ENCODE data around the gene FERMT2. TPM values are rescaled to one million over a fixed set of nuclear protein-coding genes. Genes with fewer than 3 reads are reported as not detected.

FERMT2 gene
- total RNA-seq, 1 donor from 2014 or later, result 64.2 TPM

DNA sequence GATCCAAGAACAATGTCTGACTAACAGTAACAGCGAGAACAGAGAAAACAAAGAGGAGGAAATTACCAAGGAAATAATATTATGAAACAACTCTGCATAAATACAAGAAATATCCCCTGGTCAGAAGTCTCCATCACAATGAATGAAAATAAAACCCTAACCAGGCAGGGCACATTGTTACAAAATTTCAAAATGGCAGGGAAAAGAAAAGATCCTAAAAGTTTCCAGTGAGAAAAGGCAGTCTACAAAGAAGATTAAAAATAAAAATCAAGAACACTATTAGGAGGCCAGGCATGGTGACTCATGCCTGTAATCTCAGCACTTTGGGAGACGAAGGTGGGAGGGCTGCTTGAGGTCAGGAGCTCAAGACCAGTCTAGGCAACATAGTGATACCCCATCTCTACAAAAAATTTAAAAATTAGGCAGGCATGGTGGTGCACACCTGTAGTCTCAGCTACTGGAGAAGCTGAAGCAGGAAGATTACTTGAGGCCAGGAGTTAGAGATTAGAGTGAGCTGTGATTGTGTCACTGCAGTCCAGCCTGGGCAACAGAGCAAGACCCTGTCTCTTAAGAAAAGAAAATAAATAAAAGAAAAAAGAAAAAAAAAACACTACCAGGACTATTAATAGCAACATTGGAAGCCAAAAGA, 47.8 kb downstream of the FERMT2 start:
- DNase-seq (ENCODE audit: low read depth, low spot score), result no peak
- Mint-ChIP-seq H3K4me3 (no peak overlapping the region), H3K36me3 (ENCODE audit: low read depth) (peaks cover 18% of the 10 kb centered on the region), H3K4me1 (peaks cover 4% of the 10 kb centered on the region), H3K9me3 (no peaks in the 10 kb centered on the region), H3K27ac (ENCODE audit: unreplicated experiment) (no peak overlapping the region), H3K27me3 (ENCODE audit: low read depth) (no peaks in the 10 kb centered on the region)
- TF ChIP-seq, protein P1, sequence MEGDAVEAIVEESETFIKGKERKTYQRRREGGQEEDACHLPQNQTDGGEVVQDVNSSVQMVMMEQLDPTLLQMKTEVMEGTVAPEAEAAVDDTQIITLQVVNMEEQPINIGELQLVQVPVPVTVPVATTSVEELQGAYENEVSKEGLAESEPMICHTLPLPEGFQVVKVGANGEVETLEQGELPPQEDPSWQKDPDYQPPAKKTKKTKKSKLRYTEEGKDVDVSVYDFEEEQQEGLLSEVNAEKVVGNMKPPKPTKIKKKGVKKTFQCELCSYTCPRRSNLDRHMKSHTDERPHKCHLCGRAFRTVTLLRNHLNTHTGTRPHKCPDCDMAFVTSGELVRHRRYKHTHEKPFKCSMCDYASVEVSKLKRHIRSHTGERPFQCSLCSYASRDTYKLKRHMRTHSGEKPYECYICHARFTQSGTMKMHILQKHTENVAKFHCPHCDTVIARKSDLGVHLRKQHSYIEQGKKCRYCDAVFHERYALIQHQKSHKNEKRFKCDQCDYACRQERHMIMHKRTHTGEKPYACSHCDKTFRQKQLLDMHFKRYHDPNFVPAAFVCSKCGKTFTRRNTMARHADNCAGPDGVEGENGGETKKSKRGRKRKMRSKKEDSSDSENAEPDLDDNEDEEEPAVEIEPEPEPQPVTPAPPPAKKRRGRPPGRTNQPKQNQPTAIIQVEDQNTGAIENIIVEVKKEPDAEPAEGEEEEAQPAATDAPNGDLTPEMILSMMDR (conservative IDR thresholded peaks at IDR 0.05), result no peak

DNA sequence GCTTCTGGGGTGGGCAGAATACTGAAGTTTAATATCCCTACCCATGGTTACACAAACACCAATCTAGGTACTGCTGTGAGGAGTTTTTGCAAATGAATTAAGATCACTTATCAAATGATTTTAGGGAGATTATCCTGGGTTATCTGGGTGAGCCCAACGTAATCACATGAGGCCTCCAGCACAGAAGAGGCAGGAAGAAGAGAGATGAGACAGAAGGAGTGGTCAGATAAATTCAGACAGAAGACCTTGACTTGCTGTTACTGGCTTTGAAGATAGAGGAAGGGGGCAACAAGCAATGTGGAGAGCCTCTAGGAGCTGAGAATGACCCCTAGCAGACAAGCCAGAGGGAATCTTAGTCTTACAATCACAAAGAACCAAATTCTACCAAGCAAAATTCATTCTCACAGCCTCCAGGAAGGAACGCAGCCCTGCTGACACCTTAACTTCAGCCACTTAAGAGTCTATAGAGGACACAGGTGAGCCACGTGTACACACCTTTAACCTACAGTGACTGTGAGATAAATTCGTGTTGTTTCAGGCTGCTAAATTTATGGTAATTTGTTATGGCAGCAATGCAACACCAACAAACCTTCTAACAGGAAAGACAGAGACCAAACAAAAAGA, 49.4 kb downstream of the FERMT2 start:
- Mint-ChIP-seq H3K27me3 (ENCODE audit: low read depth) (no peaks in the 10 kb centered on the region), H3K4me1 (peaks cover 4% of the 10 kb centered on the region), H3K36me3 (ENCODE audit: low read depth) (peaks cover 15% of the 10 kb centered on the region), H3K27ac (ENCODE audit: unreplicated experiment) (no peak overlapping the region), H3K4me3 (no peak overlapping the region), H3K9me3 (no peaks in the 10 kb centered on the region)
- DNase-seq (ENCODE audit: low read depth, low spot score), result no peak
- TF ChIP-seq, protein P1 (conservative IDR thresholded peaks at IDR 0.05), result no peak

DNA sequence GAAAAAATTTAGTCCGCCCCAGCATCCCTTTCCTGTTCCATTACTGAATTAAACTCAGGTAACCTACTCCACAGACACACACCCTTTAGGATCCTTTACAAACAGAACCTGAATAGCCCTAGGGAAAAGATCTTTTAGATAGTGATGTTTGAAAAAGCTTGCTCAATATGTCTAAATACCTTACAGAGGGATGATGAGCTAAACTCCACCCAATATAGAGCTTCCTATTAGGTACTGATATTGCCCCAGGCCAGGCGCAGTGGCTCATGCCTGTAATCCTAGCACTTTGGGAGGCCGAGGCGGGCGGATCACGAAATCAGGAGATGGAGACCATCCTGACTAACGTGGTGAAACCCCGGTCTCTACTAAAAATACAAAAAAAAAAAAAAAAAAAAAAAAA, 50.1 kb downstream of the FERMT2 start:
- Mint-ChIP-seq H3K4me1 (peaks cover 4% of the 10 kb centered on the region), H3K36me3 (ENCODE audit: low read depth) (peaks cover 14% of the 10 kb centered on the region), H3K4me3 (no peak overlapping the region), H3K27me3 (ENCODE audit: low read depth) (no peaks in the 10 kb centered on the region), H3K27ac (ENCODE audit: unreplicated experiment) (no peak overlapping the region), H3K9me3 (no peaks in the 10 kb centered on the region)
- TF ChIP-seq, protein P1 (conservative IDR thresholded peaks at IDR 0.05), result no peak
- DNase-seq (ENCODE audit: low read depth, low spot score), result no peak

DNA sequence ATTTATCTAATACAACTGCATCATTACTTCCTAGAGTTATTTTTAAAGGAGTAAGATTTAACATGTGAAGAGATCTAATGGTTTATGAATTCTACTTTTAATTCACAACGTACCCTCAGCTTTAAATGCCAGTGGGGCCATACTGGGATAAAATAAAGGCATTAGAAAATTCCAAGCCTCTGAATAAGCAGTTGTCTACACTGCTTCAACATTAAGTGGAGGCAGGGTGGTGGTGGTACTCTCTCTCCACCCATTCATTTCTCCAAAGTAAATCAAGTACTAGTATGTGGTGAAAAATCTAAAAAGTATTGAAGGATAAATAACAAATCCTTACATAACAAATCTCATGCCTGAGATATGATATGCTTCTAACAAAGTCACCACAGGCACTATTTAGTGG, 52.4 kb downstream of the FERMT2 start:
- Mint-ChIP-seq H3K4me1 (no peaks in the 10 kb centered on the region), H3K27ac (ENCODE audit: unreplicated experiment) (no peak overlapping the region), H3K27me3 (ENCODE audit: low read depth) (no peaks in the 10 kb centered on the region), H3K36me3 (ENCODE audit: low read depth) (peaks cover 9% of the 10 kb centered on the region), H3K9me3 (no peaks in the 10 kb centered on the region), H3K4me3 (no peak overlapping the region)
- DNase-seq (ENCODE audit: low read depth, low spot score), result no peak
- TF ChIP-seq, protein P1 (conservative IDR thresholded peaks at IDR 0.05), result no peak

DNA sequence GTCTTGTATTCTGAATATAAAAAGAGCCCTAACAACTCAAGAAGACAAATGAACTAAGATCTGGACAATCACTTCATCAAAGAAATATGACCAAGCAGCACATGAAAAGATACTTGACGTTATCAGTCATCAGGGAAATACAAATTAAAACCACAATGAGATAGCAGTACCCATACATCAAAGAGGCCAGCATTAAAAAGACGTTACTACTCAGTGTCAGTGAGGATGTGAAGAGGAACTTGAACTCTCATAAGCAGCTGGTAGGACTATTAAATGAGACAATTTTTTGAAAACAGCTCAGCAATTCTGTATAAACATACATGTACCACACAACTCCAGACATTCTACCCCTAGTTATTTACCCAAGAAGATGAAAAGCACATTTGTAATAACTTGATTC, 55.9 kb downstream of the FERMT2 start:
- H3K36me3 Mint-ChIP-seq (ENCODE audit: low read depth), result peaks cover 12% of the 10 kb centered on the region
- TF ChIP-seq, protein P1 (conservative IDR thresholded peaks at IDR 0.05), result no peak
- H3K27ac Mint-ChIP-seq (ENCODE audit: unreplicated experiment), result peak overlapping the region; percentile 67
- DNase-seq (ENCODE audit: low read depth, low spot score), result no peak
- no peaks in the 10 kb centered on the region for H3K4me1 Mint-ChIP-seq
- H3K9me3 Mint-ChIP-seq, result no peaks in the 10 kb centered on the region
- H3K27me3 Mint-ChIP-seq (ENCODE audit: low read depth), result no peaks in the 10 kb centered on the region
- H3K4me3 Mint-ChIP-seq, result no peak overlapping the region

Data from neural crest cell (in vitro differentiated cells).